Measurements from ENCODE around the gene PRDX6.
"Not testable (repeated sequence)": the region's sequence is repeated elsewhere in the genome, so short reads cannot be mapped to it uniquely, and the experiment has no call there.

PRDX6 gene

GRCh38 chr1:173502104-173502503 is 25.0 kb downstream of the PRDX6 start:
- DNase-seq = no peak

- DNase-seq = no peak
These were observed 26.3 kb downstream of the PRDX6 start for GRCh38 chr1:173503391-173503790.

GRCh38 chr1:173504268-173504667 is 27.1 kb downstream of the PRDX6 start:
- no peak for DNase-seq

GRCh38 chr1:173505391-173505790 is 28.3 kb downstream of the PRDX6 start:
- DNase-seq = no peak

- no peak for DNase-seq
These were observed 29.3 kb downstream of the PRDX6 start for GRCh38 chr1:173506437-173506836.

GRCh38 chr1:173507205-173507846 is 30.2 kb downstream of the PRDX6 start:
- DNase-seq = no peak

- DNase-seq = no peak
These were observed 30.7 kb downstream of the PRDX6 start for GRCh38 chr1:173507847-173508209.

- DNase-seq = no peak
These were observed 31.4 kb downstream of the PRDX6 start for GRCh38 chr1:173508541-173508940.

GRCh38 chr1:173509797-173510196 is 32.7 kb downstream of the PRDX6 start:
- no peak for DNase-seq

GRCh38 chr1:173514503-173514902 is 37.4 kb downstream of the PRDX6 start:
- DNase-seq = not testable (repeated sequence)

- no peak for DNase-seq
These were observed 43.7 kb downstream of the PRDX6 start for GRCh38 chr1:173520799-173521198.

- DNase-seq = no peak
These were observed 46.2 kb downstream of the PRDX6 start for GRCh38 chr1:173523329-173523728.

- DNase-seq = no peak
These were observed 48.8 kb downstream of the PRDX6 start for GRCh38 chr1:173525926-173526325.

GRCh38 chr1:173527151-173527826 is 50.2 kb downstream of the PRDX6 start:
- no peak for DNase-seq

- DNase-seq = no peak
These were observed 52.0 kb downstream of the PRDX6 start for GRCh38 chr1:173529106-173529505.

- no peak for DNase-seq
These were observed 53.9 kb downstream of the PRDX6 start for GRCh38 chr1:173530795-173531693.

GRCh38 chr1:173532237-173532636 is 55.1 kb downstream of the PRDX6 start:
- DNase-seq = peak in 1 of 2 experiments; percentile 3

- no peak for DNase-seq
These were observed 59.1 kb downstream of the PRDX6 start for GRCh38 chr1:173536223-173536622.

Data from AML-193 (cell line).